Activated CD4-positive, alpha-beta T cell treated with anti-CD3 and anti-CD28 coated beads, Interleukin-2, amount 50 U/mL, for 24 hours (primary cell): ENCODE measurements around the gene P4HB.

ENCODE experiments used
- DNase-seq, 2 donors: peaks; one replicate each; pipeline ENCODE4 v3.0.0-alpha.2; 2020; ENCODE audit warnings: low read depth in 1 of 2, low spot score in 1 of 2

P4HB gene

GRCh38 chr17:81869221-81870130 is 9.1 kb upstream of the P4HB start:
- DNase-seq: no peak

GRCh38 chr17:81868674-81869220 is 8.4 kb upstream of the P4HB start:
- no peak for DNase-seq

DNA sequence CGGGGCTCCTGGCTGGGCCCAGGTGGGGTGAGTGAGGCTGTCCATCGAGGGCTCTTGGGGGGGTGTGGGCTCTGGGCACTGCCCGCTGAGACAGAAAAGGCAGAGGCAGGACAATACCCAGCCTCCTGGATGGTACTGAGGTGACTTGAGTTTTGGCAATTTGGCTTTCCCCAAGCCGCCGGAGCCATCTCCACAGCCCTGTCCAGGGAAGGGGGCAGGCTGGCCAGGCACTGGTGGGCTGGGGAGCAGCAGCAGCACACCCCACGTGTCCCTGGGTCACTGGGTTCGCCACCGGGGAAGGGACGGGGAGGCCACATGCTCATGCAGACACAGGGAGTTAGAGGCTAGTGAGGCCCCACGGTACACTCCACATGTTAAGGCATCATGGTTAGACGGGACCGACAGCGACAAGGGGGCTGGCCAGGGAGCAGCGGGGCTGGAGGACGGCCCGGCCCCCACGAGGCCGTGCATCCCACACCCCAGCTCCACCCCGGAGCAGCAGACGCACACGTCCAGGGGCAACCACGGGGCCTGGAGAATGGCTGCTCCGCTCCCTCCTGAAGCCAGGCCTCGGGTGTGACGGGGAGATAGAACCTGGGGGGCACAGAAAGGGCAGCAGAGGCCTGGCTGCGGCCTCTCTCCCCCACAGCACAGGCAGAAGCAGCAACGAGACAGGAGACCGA is 7.8 kb upstream of the P4HB start:
- no peak for DNase-seq

- DNase-seq: peak in 1 of 2 donors; percentile 15
These were observed 7.0 kb upstream of the P4HB start for GRCh38 chr17:81867170-81867990.

DNA sequence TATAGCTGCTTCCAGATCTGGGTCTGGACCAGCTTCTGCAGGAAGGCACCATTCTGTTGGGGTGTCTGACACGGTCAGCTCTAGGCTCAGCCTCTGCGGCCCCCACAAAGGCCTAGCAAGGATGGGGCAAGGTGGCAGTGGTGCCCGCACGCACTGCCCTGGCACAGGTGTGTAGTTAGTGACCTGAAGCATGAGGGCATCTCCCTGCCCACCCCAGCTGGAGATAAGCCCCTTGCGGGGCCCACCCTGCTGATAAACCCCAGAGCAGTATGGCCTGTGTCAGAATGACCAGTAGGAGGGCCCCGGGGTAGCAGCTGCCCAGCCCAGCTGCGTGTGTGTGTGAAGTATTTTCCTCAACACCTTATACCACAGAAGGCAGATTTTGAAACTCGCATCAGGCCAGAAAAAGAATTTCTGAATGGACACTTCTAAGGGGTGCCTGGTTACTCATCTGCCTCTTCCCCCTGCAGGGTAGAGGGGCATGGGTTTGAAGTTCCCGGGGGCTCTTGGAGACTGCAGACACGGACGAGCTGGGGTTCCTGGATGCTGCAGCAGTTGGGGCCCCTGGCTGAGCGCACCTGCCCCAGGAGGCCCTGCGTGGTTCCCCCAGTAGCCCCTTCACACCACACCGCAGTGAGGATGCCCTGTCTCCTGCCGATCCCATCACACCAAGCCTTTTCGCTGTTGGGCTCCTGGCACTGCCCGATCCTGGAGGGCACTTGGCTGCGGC is 6.3 kb upstream of the P4HB start:
- DNase-seq: peak in 1 of 2 donors; percentile 11

- no peak for DNase-seq
These were observed 5.6 kb upstream of the P4HB start for GRCh38 chr17:81865733-81866439.

GRCh38 chr17:81865358-81865732 is 5.0 kb upstream of the P4HB start:
- no peak for DNase-seq

- DNase-seq: no peak
These were observed 3.8 kb upstream of the P4HB start for GRCh38 chr17:81863833-81864768.

DNA sequence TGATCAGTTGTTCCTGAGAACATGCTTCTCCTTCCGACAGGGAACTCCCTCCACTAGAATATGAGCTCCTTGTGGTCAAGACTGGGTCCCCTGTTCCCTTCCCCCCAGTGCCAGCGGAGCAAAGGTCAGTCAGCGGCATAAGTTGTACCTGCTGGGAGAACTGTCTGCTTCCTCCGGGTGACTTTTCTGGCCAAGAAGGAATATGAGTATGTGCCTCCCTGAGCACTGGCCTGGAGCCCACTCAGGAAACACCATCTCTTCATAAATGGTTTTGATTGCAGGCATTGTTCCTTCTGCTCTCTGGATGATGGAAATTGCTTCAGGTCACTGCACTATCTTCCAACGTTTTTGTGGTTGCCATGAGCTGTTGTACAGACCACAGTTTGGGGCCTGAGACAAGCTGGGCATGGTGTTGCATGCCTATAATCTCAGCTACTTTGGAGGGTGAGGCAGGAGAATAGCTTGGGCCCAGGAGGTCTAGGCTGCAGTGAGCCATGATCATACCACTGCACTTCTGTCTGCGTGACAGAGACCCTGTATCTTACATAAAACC is 2.9 kb upstream of the P4HB start:
- DNase-seq: no peak

GRCh38 chr17:81860756-81861568 is 627 bp upstream of the P4HB start:
- DNase-seq: peak; percentile 98 to 99

- no peak for DNase-seq
These were observed 1.1 kb downstream of the P4HB start for GRCh38 chr17:81858967-81859905.

- DNase-seq: no peak
These were observed 2.0 kb downstream of the P4HB start for GRCh38 chr17:81858170-81858966.

- no peak for DNase-seq
These were observed 5.2 kb downstream of the P4HB start for GRCh38 chr17:81854974-81855774.

DNA sequence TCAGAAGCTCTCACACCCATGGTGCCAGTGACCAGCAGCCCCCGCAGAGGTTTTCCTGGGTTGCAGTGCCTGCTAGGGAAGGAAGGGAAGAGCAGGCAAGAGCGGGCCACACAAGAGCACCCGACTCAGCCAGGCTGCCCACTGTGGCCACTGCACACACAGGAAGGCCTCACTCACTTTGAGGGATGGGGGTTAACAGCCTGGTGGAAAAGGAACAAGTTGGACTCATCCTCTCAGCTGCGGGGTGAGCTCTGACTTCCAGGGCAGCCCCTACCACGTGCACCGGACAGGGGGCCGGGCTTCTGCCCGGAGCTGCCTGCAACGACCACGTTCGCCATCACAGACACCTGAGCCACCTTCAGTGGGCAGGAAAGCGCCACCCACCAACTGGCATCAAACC is 8.1 kb downstream of the P4HB start:
- DNase-seq: no peak

GRCh38 chr17:81851423-81851822 is 8.9 kb downstream of the P4HB start:
- DNase-seq: no peak
